CD4-positive, alpha-beta T cell treated with Interleukin-2 at 100 ng/mL for 4 hours (primary cell): Measurements from ENCODE around the gene TNPO3.
A peak's percentile ranks its signal among the peaks of the same experiment; 100 is the strongest.

Source experiments
- DNase-seq: peaks from one replicate; pipeline ENCODE4 v3.0.0-alpha.2; 2020; ENCODE audit warnings: low spot score

The TNPO3 gene

GRCh38 chr7:128906001-128906765 is 148.7 kb downstream of the TNPO3 start:
- DNase-seq: no peak

DNA sequence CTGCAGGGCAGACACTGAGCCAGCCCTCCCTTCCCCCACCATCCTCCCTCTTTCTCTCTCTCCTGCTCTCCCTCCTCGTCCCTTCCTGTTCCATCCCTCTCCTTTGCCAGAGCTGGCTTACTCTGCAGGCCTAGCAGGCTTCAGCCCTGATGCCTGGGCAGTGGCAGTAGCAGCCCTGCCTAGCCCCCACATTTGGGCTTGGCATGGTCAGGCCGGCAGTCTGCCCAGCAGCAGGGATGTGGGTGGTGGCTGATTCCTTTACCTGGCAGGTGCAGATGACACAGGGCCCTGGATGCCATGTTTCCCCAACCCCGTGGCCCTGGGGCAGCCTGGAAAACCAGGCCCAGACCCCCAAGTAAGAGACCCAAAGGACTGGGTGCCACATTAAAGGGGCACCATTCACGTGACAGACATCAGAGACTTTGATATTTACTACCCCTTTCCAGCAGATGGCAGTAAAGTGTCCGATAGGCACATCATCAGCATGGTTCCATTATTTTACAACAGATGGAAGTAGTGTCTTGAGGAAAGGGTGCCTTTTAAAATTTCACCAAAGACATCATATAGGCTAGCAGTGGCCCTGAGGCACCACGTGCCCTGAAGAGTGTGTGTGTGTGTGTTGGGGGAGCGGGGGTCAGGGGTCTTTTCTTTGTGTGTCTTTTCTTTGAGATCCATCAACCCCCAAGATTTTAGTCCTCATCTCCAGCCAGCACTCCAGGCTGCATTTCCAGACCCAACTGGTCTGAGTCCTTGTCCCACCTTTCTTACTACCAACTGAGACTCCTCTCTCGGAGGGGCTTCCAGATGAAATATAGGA is 150.3 kb downstream of the TNPO3 start:
- DNase-seq: peak; percentile 72
